Measurements from ENCODE around the gene ZNF626.

- TF ChIP-seq, protein P1, sequence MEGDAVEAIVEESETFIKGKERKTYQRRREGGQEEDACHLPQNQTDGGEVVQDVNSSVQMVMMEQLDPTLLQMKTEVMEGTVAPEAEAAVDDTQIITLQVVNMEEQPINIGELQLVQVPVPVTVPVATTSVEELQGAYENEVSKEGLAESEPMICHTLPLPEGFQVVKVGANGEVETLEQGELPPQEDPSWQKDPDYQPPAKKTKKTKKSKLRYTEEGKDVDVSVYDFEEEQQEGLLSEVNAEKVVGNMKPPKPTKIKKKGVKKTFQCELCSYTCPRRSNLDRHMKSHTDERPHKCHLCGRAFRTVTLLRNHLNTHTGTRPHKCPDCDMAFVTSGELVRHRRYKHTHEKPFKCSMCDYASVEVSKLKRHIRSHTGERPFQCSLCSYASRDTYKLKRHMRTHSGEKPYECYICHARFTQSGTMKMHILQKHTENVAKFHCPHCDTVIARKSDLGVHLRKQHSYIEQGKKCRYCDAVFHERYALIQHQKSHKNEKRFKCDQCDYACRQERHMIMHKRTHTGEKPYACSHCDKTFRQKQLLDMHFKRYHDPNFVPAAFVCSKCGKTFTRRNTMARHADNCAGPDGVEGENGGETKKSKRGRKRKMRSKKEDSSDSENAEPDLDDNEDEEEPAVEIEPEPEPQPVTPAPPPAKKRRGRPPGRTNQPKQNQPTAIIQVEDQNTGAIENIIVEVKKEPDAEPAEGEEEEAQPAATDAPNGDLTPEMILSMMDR (IDR thresholded peaks at IDR 0.05 in 8 of 11, conservative IDR thresholded peaks at IDR 0.05 in 3 of 11): no peak
- no peak for TF ChIP-seq POLR2A (IDR thresholded peaks at IDR 0.05)
- TF ChIP-seq POLR2AphosphoS5 (IDR thresholded peaks at IDR 0.05): no peak
Observed at GRCh38 chr19:20667281-20667680, 5.9 kb upstream of the ZNF626 start.
